ENCODE data around the gene SUSD2. TPM values are rescaled to one million over a fixed set of nuclear protein-coding genes. Genes with fewer than 3 reads are reported as not detected.
"Not testable (repeated sequence)": the region's sequence is repeated elsewhere in the genome, so short reads cannot be mapped to it uniquely, and the experiment has no call there.

Gene SUSD2
- total and polyA plus RNA-seq, 12 donors, result 0.28 to 62.7 (median 19.2) TPM

GRCh38 chr22:24179478-24180210 lies 1.6 kb upstream of the SUSD2 start:
- no peak for DNase-seq
- no peak for TF ChIP-seq POLR2A (IDR thresholded peaks at IDR 0.05)
- H3K9me3 ChIP-seq (replicated peaks in 1 of 3), result no peaks in the 10 kb centered on the region
- peaks cover 0 to 4% of the 10 kb centered on the region in 2 donors for H3K4me1 ChIP-seq (replicated peaks in 1 of 2)
- peak overlapping the region in 1 of 5 donors; percentile 80 for H3K27ac ChIP-seq
- intact Hi-C loops (cut with DNase I), result loop anchor here in 1 of 2 donors (10.0 kb wide), 2 partner anchors 75 to 225 kb away; no protein-coding TSS in a partner anchor
- no peaks in the 10 kb centered on the region for H3K27me3 ChIP-seq
- 76 to 100% (median 83%) methylated on average over 7 to 17 of the region's 17 CpGs for WGBS, 4 donors
- no peak overlapping the region for H3K4me3 ChIP-seq
- peaks cover 0 to 15% of the 10 kb centered on the region in 2 donors for H3K36me3 ChIP-seq (replicated peaks in 1 of 2)

- TF ChIP-seq CTCF (IDR thresholded peaks at IDR 0.05) (no peak), POLR2A (IDR thresholded peaks at IDR 0.05) (no peak)
- Histone ChIP-seq H3K4me3 (no peak overlapping the region), H3K36me3 (replicated peaks in 1 of 2) (peaks cover 0 to 15% of the 10 kb centered on the region in 2 donors), H3K9me3 (replicated peaks in 1 of 3) (no peaks in the 10 kb centered on the region), H3K27ac (peak overlapping the region in 1 of 5 donors; percentile 80), H3K27me3 (no peaks in the 10 kb centered on the region), H3K4me1 (replicated peaks in 1 of 2) (no peaks in the 10 kb centered on the region)
- intact Hi-C loops (cut with DNase I), result no loop called here
- 83 to 97% (median 84%) methylated on average over 7 to 16 of the region's 16 CpGs for WGBS, 4 donors
- no peak for DNase-seq
These were observed 785 bp upstream of the SUSD2 start for GRCh38 chr22:24180316-24181087.

DNA sequence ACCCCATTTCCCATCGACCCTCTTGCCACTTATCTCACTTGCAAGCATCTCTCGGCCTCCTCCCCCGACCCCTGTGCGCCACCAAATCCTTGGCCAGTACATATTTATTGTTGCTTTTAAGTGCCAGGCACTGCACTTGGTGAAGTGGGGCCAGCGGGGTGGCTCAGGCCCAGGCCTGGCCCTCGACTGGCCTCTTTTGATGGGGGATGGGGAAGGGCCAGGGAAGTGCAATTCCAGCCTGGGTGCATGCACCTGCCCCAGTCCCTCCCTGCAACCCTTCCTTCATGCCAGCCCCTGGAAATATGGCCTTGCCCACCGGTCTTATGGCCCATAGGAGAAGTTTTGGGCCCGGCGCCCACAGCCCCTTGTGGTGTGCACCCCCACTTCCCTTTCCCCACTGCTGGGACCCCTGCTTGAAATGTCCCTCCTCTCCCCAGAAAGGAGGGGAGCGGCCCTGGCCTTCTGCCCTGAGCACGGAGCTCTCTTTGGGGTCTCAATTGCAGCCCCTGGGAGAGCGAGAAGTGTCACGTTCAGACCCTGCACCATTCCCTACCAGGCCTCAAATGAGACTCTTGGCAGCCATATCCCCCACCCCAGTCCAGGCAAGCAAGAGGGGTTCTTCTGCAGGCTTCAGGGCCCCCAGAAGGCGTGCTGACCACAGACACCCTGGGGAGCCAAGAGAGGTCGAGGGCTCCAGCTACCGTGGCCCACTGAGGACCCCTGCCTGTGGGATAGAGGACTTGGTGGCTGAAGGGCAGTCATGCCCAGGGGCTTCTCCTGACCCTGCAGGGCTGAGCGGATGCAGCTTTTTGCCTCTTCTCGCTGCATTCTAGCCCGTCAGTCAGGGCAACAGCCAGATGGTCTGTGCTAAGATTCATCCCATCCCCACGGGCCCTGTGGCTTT lies 961 bp downstream of the SUSD2 start:
- H3K27ac ChIP-seq, result peak overlapping the region in 1 of 5 donors; percentile 80
- intact Hi-C loops (cut with DNase I), result no loop called here

GRCh38 chr22:24182900-24183246 lies 1.6 kb downstream of the SUSD2 start:
- H3K4me1 ChIP-seq (replicated peaks in 1 of 2); H3K27me3 ChIP-seq; H3K9me3 ChIP-seq (replicated peaks in 1 of 3); intact Hi-C loops (cut with DNase I); DNase-seq; H3K36me3 ChIP-seq (replicated peaks in 1 of 2); H3K4me3 ChIP-seq; H3K27ac ChIP-seq: not testable (repeated sequence)
- 85 to 95% (median 88%) methylated on average over 8 to 11 of the region's 11 CpGs; no CpG with 5 or more reads in 1 of the 4 donors for WGBS, 4 donors

More for the DNA sequence above, 961 bp downstream of the SUSD2 start:
- Histone ChIP-seq H3K9me3 (replicated peaks in 1 of 3) (no peaks in the 10 kb centered on the region), H3K36me3 (replicated peaks in 1 of 2) (peaks cover 0 to 6% of the 10 kb centered on the region in 2 donors), H3K4me3 (peak overlapping the region in 1 of 4 donors; percentile 0), H3K4me1 (replicated peaks in 1 of 2) (no peaks in the 10 kb centered on the region), H3K27me3 (no peaks in the 10 kb centered on the region)
- 77 to 84% (median 81%) methylated on average over 13 to 20 of the region's 20 CpGs for WGBS, 4 donors
- TF ChIP-seq POLR2A (IDR thresholded peaks at IDR 0.05), result no peak
- peak in 3 of 6 experiments; percentile 5 to 9 (median 8) for TF ChIP-seq CTCF (IDR thresholded peaks at IDR 0.05)
- DNase-seq, result no peak
